ENCODE results near the gene TAS2R16.

TAS2R16 gene

GRCh38 chr7:122995600-122995999, at the start of gene TAS2R16:
Gene TAS2R16 (minus strand): TSS chr7:122995700. CDS start chr7:122995634, 66 bp downstream.
- DNase-seq: no peak

- DNase-seq: no peak
Observed at GRCh38 chr7:123043642-123044041, 48.1 kb upstream of the TAS2R16 start.

GRCh38 chr7:123041101-123041500, 45.6 kb upstream of the TAS2R16 start:
- no peak for DNase-seq

- no peak for DNase-seq
Observed at GRCh38 chr7:123039269-123039668, 43.8 kb upstream of the TAS2R16 start.

GRCh38 chr7:123034106-123034505, 38.6 kb upstream of the TAS2R16 start:
- no peak for DNase-seq

- DNase-seq: no peak
Observed at GRCh38 chr7:123030631-123031030, 35.1 kb upstream of the TAS2R16 start.

GRCh38 chr7:123028339-123028738, 32.8 kb upstream of the TAS2R16 start:
- DNase-seq: no peak

GRCh38 chr7:123026251-123026650, 30.8 kb upstream of the TAS2R16 start:
- no peak for DNase-seq

- no peak for DNase-seq
Observed at GRCh38 chr7:123024989-123025758, 29.7 kb upstream of the TAS2R16 start.

GRCh38 chr7:123023126-123023525, 27.6 kb upstream of the TAS2R16 start:
- DNase-seq: no peak

GRCh38 chr7:123022576-123022975, 27.1 kb upstream of the TAS2R16 start:
- DNase-seq: no peak

- DNase-seq: no peak
Observed at GRCh38 chr7:123012435-123012834, 16.9 kb upstream of the TAS2R16 start.

- DNase-seq: no peak
Observed at GRCh38 chr7:123011766-123012369, 16.4 kb upstream of the TAS2R16 start.

GRCh38 chr7:123004931-123005330, 9.4 kb upstream of the TAS2R16 start:
- no peak for DNase-seq

GRCh38 chr7:123003539-123004126, 8.1 kb upstream of the TAS2R16 start:
- DNase-seq: no peak

GRCh38 chr7:122989577-122989976, 5.9 kb downstream of the TAS2R16 start:
- DNase-seq: no peak

GRCh38 chr7:122989041-122989440, 6.5 kb downstream of the TAS2R16 start:
- no peak for DNase-seq

- no peak for DNase-seq
Observed at GRCh38 chr7:122988333-122988732, 7.2 kb downstream of the TAS2R16 start.

GRCh38 chr7:122987463-122987862, 8.0 kb downstream of the TAS2R16 start:
- no peak for DNase-seq

GRCh38 chr7:122984021-122984420, 11.5 kb downstream of the TAS2R16 start:
- no peak for DNase-seq

GRCh38 chr7:122983261-122983660, 12.2 kb downstream of the TAS2R16 start:
- no peak for DNase-seq

GRCh38 chr7:122975341-122975740, 20.2 kb downstream of the TAS2R16 start:
- DNase-seq: no peak

- DNase-seq: no peak
Observed at GRCh38 chr7:122974229-122974628, 21.3 kb downstream of the TAS2R16 start.

- DNase-seq: no peak
Observed at GRCh38 chr7:122972056-122972455, 23.4 kb downstream of the TAS2R16 start.

All from activated T-cell treated with anti-CD3 and anti-CD28 coated beads for 4 hours (primary cell).